Body of pancreas (tissue), 4 donors: ENCODE data around the gene TRIM71.

Source experiments
- CTCF ChIP-seq, 7 experiments: fragments of 450-650 bp in 4 of 7; fragments of 200-600 bp in 3 of 7; sonication (generic) in 3 of 7; IDR thresholded peaks; one replicate each; pipeline ENCODE4 v1.5.1; 2016 to 2019; ENCODE audit warnings: antibody characterized with exemption in 7 of 7
- POLR2A ChIP-seq, 3 donors: fragments of 450-650 bp; IDR thresholded peaks; one replicate each; pipeline ENCODE4 v1.6.1; 2016; ENCODE audit warnings: antibody characterized with exemption in 3 of 3, mild to moderate bottlenecking in 2 of 3

DNA sequence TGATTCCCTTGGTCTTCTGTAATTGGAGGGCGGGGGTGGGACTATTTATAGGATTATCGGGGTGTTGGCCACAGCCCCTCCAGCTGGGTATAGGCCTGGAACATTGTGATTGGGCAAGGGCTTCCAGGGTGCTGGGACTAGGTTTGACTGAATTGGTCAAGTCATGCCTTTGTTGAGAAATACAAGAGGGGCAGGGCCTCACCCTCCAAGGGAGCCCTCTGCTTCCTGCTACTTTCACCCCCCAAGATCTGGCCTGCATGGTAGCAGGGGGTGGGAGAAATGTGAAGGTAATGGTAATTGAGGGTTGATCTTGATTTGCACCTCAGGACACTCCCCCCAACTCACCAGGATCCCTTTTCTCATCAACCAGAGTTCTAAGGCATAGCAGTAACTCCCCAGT, 25.2 kb downstream of the TRIM71 start:
- TF ChIP-seq CTCF (IDR thresholded peaks at IDR 0.05) (no peak), POLR2A (IDR thresholded peaks at IDR 0.05) (no peak)
